H1 (cell line): ENCODE measurements around the gene VPS11.

ENCODE experiments used
- FOSL1 ChIP-seq: IDR thresholded peaks from 2 replicates; pipeline ENCODE4 v1.6.1; 2011; ENCODE audit warnings: mild to moderate bottlenecking, low read depth, low read length, moderate library complexity; ENCODE audit not compliant: insufficient read depth
- YY1 ChIP-seq: IDR thresholded peaks from 2 replicates; pipeline ENCODE4 v1.6.1; 2011; ENCODE audit warnings: low read depth, mild to moderate bottlenecking, low read length
- TF ChIP-seq, protein P1 (sequence below), 3 experiments: IDR thresholded peaks; 1 replicate in 2 of 3; 2 replicates in 1 of 3; pipeline versions ENCODE4 v1.5.1 to v1.6.1; 2011; ENCODE audit warnings: low read length in 3 of 3, mild to moderate bottlenecking in 3 of 3, inconsistent platforms in 2 of 3, low read depth in 1 of 3, moderate library complexity in 1 of 3; ENCODE audit not compliant: insufficient read depth in 1 of 3; ENCODE audit errors: control extremely low read depth in 1 of 3

DNA sequence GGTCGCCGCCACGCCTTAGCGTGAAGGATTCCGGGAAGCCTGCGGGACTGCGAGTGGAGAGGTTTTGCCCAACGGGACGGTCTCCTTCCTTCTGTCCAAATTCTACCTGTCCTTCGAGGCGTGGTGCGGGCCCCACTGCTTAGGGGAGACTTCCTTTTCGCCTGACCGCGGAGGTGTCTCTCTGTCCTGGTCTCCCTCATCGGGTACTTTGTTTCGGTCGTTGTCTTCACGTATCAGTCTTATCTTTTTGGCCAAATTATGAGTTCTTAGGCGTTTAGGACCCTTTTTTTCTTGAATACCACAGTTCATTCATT, 54.1 kb downstream of the VPS11 start:
- TF ChIP-seq, protein P1, sequence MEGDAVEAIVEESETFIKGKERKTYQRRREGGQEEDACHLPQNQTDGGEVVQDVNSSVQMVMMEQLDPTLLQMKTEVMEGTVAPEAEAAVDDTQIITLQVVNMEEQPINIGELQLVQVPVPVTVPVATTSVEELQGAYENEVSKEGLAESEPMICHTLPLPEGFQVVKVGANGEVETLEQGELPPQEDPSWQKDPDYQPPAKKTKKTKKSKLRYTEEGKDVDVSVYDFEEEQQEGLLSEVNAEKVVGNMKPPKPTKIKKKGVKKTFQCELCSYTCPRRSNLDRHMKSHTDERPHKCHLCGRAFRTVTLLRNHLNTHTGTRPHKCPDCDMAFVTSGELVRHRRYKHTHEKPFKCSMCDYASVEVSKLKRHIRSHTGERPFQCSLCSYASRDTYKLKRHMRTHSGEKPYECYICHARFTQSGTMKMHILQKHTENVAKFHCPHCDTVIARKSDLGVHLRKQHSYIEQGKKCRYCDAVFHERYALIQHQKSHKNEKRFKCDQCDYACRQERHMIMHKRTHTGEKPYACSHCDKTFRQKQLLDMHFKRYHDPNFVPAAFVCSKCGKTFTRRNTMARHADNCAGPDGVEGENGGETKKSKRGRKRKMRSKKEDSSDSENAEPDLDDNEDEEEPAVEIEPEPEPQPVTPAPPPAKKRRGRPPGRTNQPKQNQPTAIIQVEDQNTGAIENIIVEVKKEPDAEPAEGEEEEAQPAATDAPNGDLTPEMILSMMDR (IDR thresholded peaks at IDR 0.05; ENCODE audit: control extremely low read depth in 1 of 3, insufficient read depth in 1 of 3, low read depth in 1 of 3, low read length in 3 of 3) = no peak
- TF ChIP-seq FOSL1 = no peak
- no peak for TF ChIP-seq YY1
